ENCODE results near the gene SEC61B.

DNA sequence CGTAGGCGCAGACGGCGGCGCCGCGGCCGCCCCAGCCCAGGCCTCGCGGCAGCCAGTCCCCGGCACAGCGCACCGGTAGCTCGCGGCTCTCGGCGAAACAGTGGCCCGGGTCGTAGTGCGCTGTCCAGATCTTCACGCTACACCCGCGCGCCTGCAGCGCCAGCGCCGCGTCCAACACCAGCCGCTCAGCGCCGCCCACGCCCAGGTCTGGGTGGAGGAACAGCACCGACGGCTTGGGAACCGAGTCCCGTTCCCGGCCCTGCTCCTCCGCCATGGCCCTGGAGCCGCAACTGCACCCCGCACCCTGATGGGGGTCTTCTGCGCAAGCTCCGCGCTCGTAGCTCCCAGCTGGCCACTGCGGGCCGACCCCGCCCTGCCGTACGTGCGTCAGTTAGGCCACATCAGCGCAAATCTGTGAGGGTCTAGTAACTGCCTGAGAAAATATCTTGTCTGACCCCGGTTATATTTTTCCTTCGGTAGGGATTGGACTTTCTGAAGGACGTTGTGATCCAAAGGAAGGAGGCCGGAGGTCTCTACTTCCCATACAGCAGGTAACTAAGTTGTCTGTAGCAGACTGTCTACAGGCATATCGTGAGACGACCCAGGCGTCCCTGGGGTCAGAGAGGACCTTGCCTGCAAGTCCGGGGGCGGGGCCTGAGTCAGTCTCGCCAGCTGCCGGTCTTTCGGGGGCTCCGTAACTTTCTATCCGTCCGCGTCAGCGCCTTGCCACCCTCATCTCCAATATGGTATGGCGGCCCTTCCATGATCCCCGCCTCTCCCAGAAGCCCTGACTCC lies at the start of gene SEC61B, which contains the start of gene ALG2:
- peak; percentile 91 for TF ChIP-seq POLR2AphosphoS5 (IDR thresholded peaks at IDR 0.05; ENCODE audit: low read depth, low read length)
- TF ChIP-seq TAF1 (IDR thresholded peaks at IDR 0.05; ENCODE audit: borderline replicate concordance, insufficient read depth, low read length): peak; percentile 75; the same call in 1 of the 2 replicates
- 0 out of 4 replicates have a peak, but pooled peaks of 1 of the 2 experiments have one; percentile 39 for TF ChIP-seq REST (IDR thresholded peaks at IDR 0.05; ENCODE audit: insufficient read depth in 1 of 2, low read depth in 2 of 2, low read length in 2 of 2)
- no peak for TF ChIP-seq SIN3A (IDR thresholded peaks at IDR 0.05; ENCODE audit: borderline replicate concordance, insufficient read depth, low read length)
